EL (cell line): ENCODE data around the gene NEDD8.

ENCODE experiments used
- DNase-seq: peaks from one replicate; pipeline ENCODE4 v3.0.0-alpha.2; 2016

The NEDD8 gene

GRCh38 chr14:24177041-24177825 lies 54.9 kb downstream of the NEDD8 start:
- no peak for DNase-seq

GRCh38 chr14:24176599-24176998 lies 55.6 kb downstream of the NEDD8 start:
- no peak for DNase-seq

- DNase-seq = no peak
These were observed 59.3 kb downstream of the NEDD8 start for GRCh38 chr14:24172871-24173281.

GRCh38 chr14:24172261-24172860 lies 59.8 kb downstream of the NEDD8 start:
- DNase-seq = no peak

- DNase-seq = no peak
These were observed 60.5 kb downstream of the NEDD8 start, which contains the start of gene REC8 for GRCh38 chr14:24171422-24172260. Gene REC8 (plus strand): TSS chr14:24172080. CDS start chr14:24172553, 473 bp downstream.

DNA sequence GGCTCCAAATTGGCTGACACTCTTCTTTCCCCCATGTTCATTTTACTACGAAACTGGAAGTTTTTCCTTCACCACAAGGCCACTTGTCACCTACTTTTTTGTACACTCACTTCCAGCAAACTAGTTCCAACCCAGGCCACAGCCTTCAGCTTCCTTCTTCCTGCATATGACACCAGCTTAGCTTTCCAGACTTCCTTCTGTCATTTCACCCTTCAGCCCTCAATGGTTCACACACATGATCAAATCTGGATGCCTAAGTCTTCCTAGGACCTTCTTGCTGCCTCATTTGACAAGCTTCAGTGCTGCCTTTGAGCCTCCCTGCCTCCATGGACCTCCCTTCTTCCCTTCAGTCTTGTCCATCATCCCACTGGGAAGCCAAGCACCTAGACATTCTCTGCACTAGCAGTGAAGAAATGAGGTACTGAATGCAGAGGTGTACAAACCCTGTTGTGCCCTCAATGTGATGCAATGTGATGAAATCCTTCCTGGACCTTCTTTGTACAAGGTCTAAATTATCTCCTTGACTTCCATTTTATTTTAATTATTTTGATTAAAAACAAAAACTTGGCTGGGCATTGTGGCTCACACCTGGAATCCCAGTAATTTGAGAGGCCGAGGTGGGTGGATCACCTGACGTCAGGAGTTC lies 64.6 kb downstream of the NEDD8 start:
- DNase-seq = no peak
